KMS-11 (cell line): Measurements from ENCODE around the gene SEMA3C.

Source experiments
- H2AFZ ChIP-seq: fragments of 200-600 bp; sonication (generic); 2 replicates; pipeline ENCODE4 v1.6.1; 2016; ENCODE audit warnings: antibody characterized with exemption, mixed run types, low read depth
- H3K27ac ChIP-seq: fragments of 200-600 bp; sonication (generic); 2 replicates; pipeline ENCODE4 v1.6.1; 2016; ENCODE audit warnings: mild to moderate bottlenecking, mixed run types
- H3K27me3 ChIP-seq: fragments of 200-600 bp; sonication (generic); 2 replicates; pipeline ENCODE4 v1.6.1; 2017; ENCODE audit warnings: mild to moderate bottlenecking, low read depth, mixed run types, moderate library complexity; ENCODE audit not compliant: insufficient read depth
- H3K36me3 ChIP-seq: fragments of 200-600 bp; sonication (generic); 2 replicates; pipeline ENCODE4 v1.6.1; 2017; ENCODE audit warnings: mild to moderate bottlenecking, mixed run types; ENCODE audit not compliant: insufficient read depth
- H3K4me1 ChIP-seq: fragments of 200-600 bp; sonication (generic); 2 replicates; pipeline ENCODE4 v1.6.1; 2016; ENCODE audit warnings: mild to moderate bottlenecking, low read depth, mixed run types; ENCODE audit not compliant: poor library complexity, severe bottlenecking
- H3K4me2 ChIP-seq: fragments of 200-600 bp; sonication (generic); 2 replicates; pipeline ENCODE4 v1.7.0; 2016; ENCODE audit warnings: mild to moderate bottlenecking, mixed run types
- H3K4me3 ChIP-seq: fragments of 200-600 bp; sonication (generic); IDR thresholded peaks from 2 replicates; pipeline ENCODE4 v1.6.1; 2017; ENCODE audit warnings: low read depth, low read length, mixed read lengths; ENCODE audit not compliant: insufficient read depth
- H3K79me2 ChIP-seq: fragments of 200-600 bp; sonication (generic); 2 replicates; pipeline ENCODE4 v1.6.1; 2016; ENCODE audit warnings: low read depth, mixed run types; ENCODE audit not compliant: insufficient read depth
- H3K9ac ChIP-seq: fragments of 200-600 bp; sonication (generic); 2 replicates; pipeline ENCODE4 v1.6.1; 2016; ENCODE audit warnings: mild to moderate bottlenecking, mixed run types
- H4K20me1 ChIP-seq: fragments of 200-600 bp; sonication (generic); 2 replicates; pipeline ENCODE4 v1.6.1; 2016; ENCODE audit warnings: mild to moderate bottlenecking, mixed run types; ENCODE audit not compliant: insufficient read depth
- TF ChIP-seq, protein P1 (sequence below): fragments of 200-600 bp; sonication (generic); conservative IDR thresholded peaks from 2 replicates; pipeline ENCODE4 v1.6.1; 2017; ENCODE audit warnings: low read depth, mild to moderate bottlenecking, antibody characterized with exemption, low read length, moderate library complexity, mixed read lengths

The SEMA3C gene

DNA sequence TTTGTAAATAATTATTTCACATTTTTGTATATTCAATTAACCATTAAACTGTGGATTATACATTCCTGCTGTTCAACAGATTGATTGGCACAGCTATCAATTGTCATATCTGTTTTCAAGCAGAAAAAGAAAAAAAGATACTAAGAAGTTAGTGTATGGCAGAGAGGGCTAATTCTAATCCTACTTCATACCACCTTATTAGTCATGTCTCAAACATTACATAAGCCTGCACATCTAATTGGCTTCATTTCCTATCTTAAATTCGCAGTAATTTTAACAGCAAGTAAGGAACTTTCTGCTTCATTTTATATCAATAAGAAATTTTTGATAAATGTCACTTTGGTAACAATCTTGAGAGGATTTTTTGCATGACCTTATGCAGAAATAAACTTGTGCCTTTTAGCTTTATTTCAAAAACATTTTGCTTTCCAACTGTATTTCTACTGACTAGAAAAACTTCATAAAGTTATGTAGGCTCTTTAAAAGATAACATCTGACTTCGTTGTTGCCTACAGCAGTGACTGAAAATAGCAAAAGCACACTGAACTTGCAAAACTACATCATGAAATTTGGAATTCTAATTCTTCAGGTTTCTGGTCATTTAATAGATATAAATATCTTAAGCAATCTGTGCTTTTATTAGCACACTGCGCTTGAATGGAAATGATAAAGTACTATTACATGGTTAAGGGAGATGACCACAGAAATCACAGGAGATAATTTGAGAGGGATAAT is 111.5 kb downstream of the SEMA3C start:
- TF ChIP-seq, protein P1, sequence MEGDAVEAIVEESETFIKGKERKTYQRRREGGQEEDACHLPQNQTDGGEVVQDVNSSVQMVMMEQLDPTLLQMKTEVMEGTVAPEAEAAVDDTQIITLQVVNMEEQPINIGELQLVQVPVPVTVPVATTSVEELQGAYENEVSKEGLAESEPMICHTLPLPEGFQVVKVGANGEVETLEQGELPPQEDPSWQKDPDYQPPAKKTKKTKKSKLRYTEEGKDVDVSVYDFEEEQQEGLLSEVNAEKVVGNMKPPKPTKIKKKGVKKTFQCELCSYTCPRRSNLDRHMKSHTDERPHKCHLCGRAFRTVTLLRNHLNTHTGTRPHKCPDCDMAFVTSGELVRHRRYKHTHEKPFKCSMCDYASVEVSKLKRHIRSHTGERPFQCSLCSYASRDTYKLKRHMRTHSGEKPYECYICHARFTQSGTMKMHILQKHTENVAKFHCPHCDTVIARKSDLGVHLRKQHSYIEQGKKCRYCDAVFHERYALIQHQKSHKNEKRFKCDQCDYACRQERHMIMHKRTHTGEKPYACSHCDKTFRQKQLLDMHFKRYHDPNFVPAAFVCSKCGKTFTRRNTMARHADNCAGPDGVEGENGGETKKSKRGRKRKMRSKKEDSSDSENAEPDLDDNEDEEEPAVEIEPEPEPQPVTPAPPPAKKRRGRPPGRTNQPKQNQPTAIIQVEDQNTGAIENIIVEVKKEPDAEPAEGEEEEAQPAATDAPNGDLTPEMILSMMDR: no peak
- H3K4me3 ChIP-seq: no peak overlapping the region
- no peaks in the 10 kb centered on the region for H3K4me1 ChIP-seq
- H4K20me1 ChIP-seq: no peaks in the 10 kb centered on the region
- H3K9ac ChIP-seq: no peak overlapping the region
- H3K27me3 ChIP-seq: no peaks in the 10 kb centered on the region
- no peak overlapping the region for H3K27ac ChIP-seq
- H2AFZ ChIP-seq: no peak overlapping the region
- no peaks in the 10 kb centered on the region for H3K36me3 ChIP-seq
- H3K79me2 ChIP-seq: no peaks in the 10 kb centered on the region
- no peak overlapping the region for H3K4me2 ChIP-seq

DNA sequence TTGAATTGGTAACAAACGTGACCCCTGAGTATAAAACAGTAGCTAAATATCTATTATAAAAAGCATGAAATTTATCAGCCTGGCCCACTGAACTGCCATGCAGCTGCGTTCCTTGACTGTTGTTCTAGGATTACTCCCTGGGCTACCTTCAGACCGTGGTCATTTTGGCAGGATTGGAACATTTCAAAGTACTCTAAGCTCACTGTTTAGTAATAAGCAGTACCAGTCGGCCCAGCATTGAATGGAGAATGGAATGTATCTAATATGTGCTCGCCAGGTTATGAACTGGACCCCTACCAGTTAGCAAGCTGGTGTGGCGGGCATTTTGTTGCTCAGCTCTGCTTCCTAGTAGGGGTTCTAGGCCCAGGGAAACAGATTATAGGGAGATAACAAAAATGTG is 112.2 kb downstream of the SEMA3C start:
- H3K4me3 ChIP-seq: no peak overlapping the region
- H3K79me2 ChIP-seq: no peaks in the 10 kb centered on the region
- H3K27ac ChIP-seq: no peak overlapping the region
- H3K9ac ChIP-seq: no peak overlapping the region
- TF ChIP-seq, protein P1: no peak
- no peak overlapping the region for H2AFZ ChIP-seq
- H3K4me1 ChIP-seq: no peaks in the 10 kb centered on the region
- no peaks in the 10 kb centered on the region for H4K20me1 ChIP-seq
- no peaks in the 10 kb centered on the region for H3K36me3 ChIP-seq
- no peak overlapping the region for H3K4me2 ChIP-seq
- no peaks in the 10 kb centered on the region for H3K27me3 ChIP-seq

DNA sequence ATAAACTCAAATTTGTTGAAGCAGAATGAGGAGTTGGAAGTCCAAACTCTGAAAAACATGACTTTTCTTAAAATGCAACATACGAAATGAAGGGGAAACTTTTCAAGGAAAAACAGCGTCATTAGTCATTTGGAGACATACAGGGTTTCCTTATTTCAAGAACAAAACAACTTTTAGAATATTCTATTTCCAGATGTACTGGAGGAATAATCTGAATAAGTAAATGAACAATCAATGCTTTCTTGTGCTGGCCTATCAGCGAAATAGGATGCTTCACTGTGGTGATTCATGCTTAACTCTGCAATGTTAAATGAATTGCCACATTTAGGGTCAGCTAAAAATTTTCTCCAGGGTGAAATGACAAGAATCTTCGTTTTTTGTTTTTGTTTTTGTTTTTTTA is 114.3 kb downstream of the SEMA3C start:
- H3K4me3 ChIP-seq: no peak overlapping the region
- no peaks in the 10 kb centered on the region for H3K79me2 ChIP-seq
- no peak overlapping the region for H3K27ac ChIP-seq
- TF ChIP-seq, protein P1: no peak
- no peaks in the 10 kb centered on the region for H3K27me3 ChIP-seq
- H3K4me1 ChIP-seq: no peaks in the 10 kb centered on the region
- no peaks in the 10 kb centered on the region for H3K36me3 ChIP-seq
- H2AFZ ChIP-seq: no peak overlapping the region
- H4K20me1 ChIP-seq: no peaks in the 10 kb centered on the region
- H3K4me2 ChIP-seq: no peak overlapping the region
- no peak overlapping the region for H3K9ac ChIP-seq

DNA sequence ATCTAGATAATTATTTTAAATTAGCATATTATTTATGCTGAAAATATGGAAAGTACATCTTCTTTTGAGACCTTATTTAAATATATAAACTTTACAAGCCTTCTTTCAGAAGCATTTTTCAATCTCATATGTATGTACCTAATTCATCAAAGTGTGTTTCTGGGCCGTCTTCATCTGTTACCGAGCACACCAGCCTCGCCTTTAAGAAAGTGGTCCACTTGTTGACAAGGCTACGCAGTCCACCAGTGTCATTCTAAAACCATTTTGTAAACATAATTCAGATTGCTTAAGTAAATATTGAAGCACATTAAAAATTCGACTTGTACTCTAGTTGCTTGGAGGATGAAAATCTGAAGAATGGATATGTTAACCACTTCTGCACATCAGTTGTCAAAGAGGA is 116.3 kb downstream of the SEMA3C start:
- TF ChIP-seq, protein P1: no peak
- H3K27me3 ChIP-seq: no peaks in the 10 kb centered on the region
- no peaks in the 10 kb centered on the region for H3K36me3 ChIP-seq
- H2AFZ ChIP-seq: no peak overlapping the region
- no peak overlapping the region for H3K9ac ChIP-seq
- no peak overlapping the region for H3K4me3 ChIP-seq
- H4K20me1 ChIP-seq: no peaks in the 10 kb centered on the region
- H3K4me2 ChIP-seq: no peak overlapping the region
- H3K4me1 ChIP-seq: no peaks in the 10 kb centered on the region
- no peaks in the 10 kb centered on the region for H3K79me2 ChIP-seq
- no peak overlapping the region for H3K27ac ChIP-seq
